Astrocyte (in vitro differentiated cells and primary cell): Measurements from ENCODE around the gene BEND5. TPM values are rescaled to one million over a fixed set of nuclear protein-coding genes. Genes with fewer than 3 reads are reported as not detected.

Source experiments
- DNase-seq: peaks from one replicate; pipeline ENCODE4 v3.0.0-alpha.2; 2010; ENCODE audit warnings: low read depth
- FAIRE-seq: peaks from 2 replicates; lab custom pipeline; 2011; peaks lifted over from hg19 to GRCh38; lab: Jason Lieb, UNC
- H2AFZ ChIP-seq: 2 replicates; pipeline ENCODE4 v1.6.0; 2012; ENCODE audit warnings: low read depth, low read length, inconsistent platforms
- H3K27ac ChIP-seq: 2 replicates; pipeline ENCODE4 v1.5.1; 2011; ENCODE audit warnings: low read depth, low read length, inconsistent platforms
- H3K27me3 ChIP-seq: 2 replicates; pipeline ENCODE4 v1.6.0; 2011; ENCODE audit warnings: low read length, inconsistent platforms; ENCODE audit not compliant: insufficient read depth
- H3K36me3 ChIP-seq: 2 replicates; pipeline ENCODE4 v1.5.1; 2011; ENCODE audit warnings: low read length, inconsistent platforms; ENCODE audit not compliant: insufficient read depth
- H3K4me1 ChIP-seq: 2 replicates; pipeline ENCODE4 v1.5.1; 2011; ENCODE audit warnings: low read length, inconsistent platforms; ENCODE audit not compliant: insufficient read depth
- H3K4me2 ChIP-seq: 2 replicates; pipeline ENCODE4 v1.6.0; 2012; ENCODE audit warnings: low read length, inconsistent platforms
- H3K4me3 ChIP-seq: 2 replicates; pipeline ENCODE4 v1.5.1; 2011; ENCODE audit warnings: low read depth, mild to moderate bottlenecking, low read length, inconsistent platforms; ENCODE audit not compliant: insufficient read depth
- H3K79me2 ChIP-seq: 2 replicates; pipeline ENCODE4 v1.6.0; 2012; ENCODE audit warnings: mild to moderate bottlenecking, low read length, inconsistent platforms; ENCODE audit not compliant: insufficient read depth
- H3K9ac ChIP-seq: 2 replicates; pipeline ENCODE4 v1.6.0; 2012; ENCODE audit warnings: mild to moderate bottlenecking, low read length, inconsistent platforms
- H3K9me3 ChIP-seq: 2 replicates; pipeline ENCODE4 v1.5.1; 2012; ENCODE audit warnings: low read depth, mild to moderate bottlenecking, low read length, inconsistent platforms; ENCODE audit not compliant: insufficient read depth
- H4K20me1 ChIP-seq: 2 replicates; pipeline ENCODE4 v1.6.0; 2012; ENCODE audit warnings: low read length, inconsistent platforms; ENCODE audit not compliant: insufficient read depth
- H3K27ac Mint-ChIP-seq: one replicate; pipeline ENCODE4 v1.8.0; 2021; ENCODE audit warnings: mild to moderate bottlenecking, mixed read lengths; ENCODE audit not compliant: unreplicated experiment
- H3K27me3 Mint-ChIP-seq: one replicate; pipeline ENCODE4 v1.8.0; 2021; ENCODE audit warnings: low read depth, mixed read lengths; ENCODE audit not compliant: unreplicated experiment
- H3K36me3 Mint-ChIP-seq: one replicate; pipeline ENCODE4 v1.8.0; 2021; ENCODE audit warnings: low read depth, mixed read lengths; ENCODE audit not compliant: unreplicated experiment
- H3K4me1 Mint-ChIP-seq: one replicate; pipeline ENCODE4 v1.8.0; 2021; ENCODE audit warnings: low read depth, mixed read lengths; ENCODE audit not compliant: unreplicated experiment
- H3K4me3 Mint-ChIP-seq: one replicate; pipeline ENCODE4 v1.8.0; 2021; ENCODE audit warnings: mild to moderate bottlenecking, moderate library complexity, mixed read lengths; ENCODE audit not compliant: unreplicated experiment
- H3K9me3 Mint-ChIP-seq: one replicate; pipeline ENCODE4 v1.8.0; 2021; ENCODE audit warnings: mild to moderate bottlenecking, mixed read lengths; ENCODE audit not compliant: unreplicated experiment
- EZH2 ChIP-seq: IDR thresholded peaks from 2 replicates; pipeline ENCODE4 v1.6.1; 2012; ENCODE audit warnings: mild to moderate bottlenecking, low read length, inconsistent platforms; ENCODE audit not compliant: insufficient read depth
- total RNA-seq: library from RNA; stranded (reverse); gene quantifications from 2 replicates; pipeline ENCODE4 v1.2.1, GENCODE V29; 2021
- TF ChIP-seq, protein P1 (sequence below): IDR thresholded peaks from 2 replicates; pipeline ENCODE4 v1.5.1; 2011; ENCODE audit warnings: low read depth, mild to moderate bottlenecking, inconsistent platforms, low read length, moderate library complexity; ENCODE audit not compliant: insufficient read depth

Gene BEND5
- total RNA-seq, 1 donor from 2014 or later, result 1.4 TPM

DNA sequence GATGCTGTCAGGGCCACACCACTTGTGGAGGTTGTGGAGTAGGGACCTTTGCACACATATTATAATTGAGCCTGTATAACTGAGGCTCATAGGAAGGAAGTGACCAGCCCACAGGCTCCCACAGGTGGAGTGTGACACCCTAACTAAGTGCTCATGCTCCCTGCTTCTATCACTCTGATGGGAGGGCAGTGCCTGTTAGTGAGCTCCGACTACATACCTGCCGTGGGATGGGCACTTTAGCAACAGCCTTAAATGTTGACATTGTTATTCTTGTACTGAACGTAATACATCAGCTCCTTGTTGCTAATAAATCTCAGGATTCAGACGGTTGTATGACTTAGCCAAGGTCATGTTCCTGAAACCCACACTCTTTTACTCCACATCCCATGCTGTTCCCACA, 58.0 kb downstream of the BEND5 start:
- no peak overlapping the region for H3K27ac ChIP-seq
- H3K79me2 ChIP-seq, result no peaks in the 10 kb centered on the region
- H3K27me3 Mint-ChIP-seq, result peaks cover 2% of the 10 kb centered on the region
- no peaks in the 10 kb centered on the region for H3K27me3 ChIP-seq
- H3K4me3 Mint-ChIP-seq, result no peak overlapping the region
- no peak overlapping the region for H3K27ac Mint-ChIP-seq
- no peaks in the 10 kb centered on the region for H3K9me3 Mint-ChIP-seq
- H3K9me3 ChIP-seq, result no peaks in the 10 kb centered on the region
- H3K9ac ChIP-seq, result no peak overlapping the region
- DNase-seq (no peak), FAIRE-seq (no peak)
- no peaks in the 10 kb centered on the region for H3K36me3 Mint-ChIP-seq
- no peak overlapping the region for H2AFZ ChIP-seq
- no peaks in the 10 kb centered on the region for H3K4me1 ChIP-seq
- TF ChIP-seq, protein P1, sequence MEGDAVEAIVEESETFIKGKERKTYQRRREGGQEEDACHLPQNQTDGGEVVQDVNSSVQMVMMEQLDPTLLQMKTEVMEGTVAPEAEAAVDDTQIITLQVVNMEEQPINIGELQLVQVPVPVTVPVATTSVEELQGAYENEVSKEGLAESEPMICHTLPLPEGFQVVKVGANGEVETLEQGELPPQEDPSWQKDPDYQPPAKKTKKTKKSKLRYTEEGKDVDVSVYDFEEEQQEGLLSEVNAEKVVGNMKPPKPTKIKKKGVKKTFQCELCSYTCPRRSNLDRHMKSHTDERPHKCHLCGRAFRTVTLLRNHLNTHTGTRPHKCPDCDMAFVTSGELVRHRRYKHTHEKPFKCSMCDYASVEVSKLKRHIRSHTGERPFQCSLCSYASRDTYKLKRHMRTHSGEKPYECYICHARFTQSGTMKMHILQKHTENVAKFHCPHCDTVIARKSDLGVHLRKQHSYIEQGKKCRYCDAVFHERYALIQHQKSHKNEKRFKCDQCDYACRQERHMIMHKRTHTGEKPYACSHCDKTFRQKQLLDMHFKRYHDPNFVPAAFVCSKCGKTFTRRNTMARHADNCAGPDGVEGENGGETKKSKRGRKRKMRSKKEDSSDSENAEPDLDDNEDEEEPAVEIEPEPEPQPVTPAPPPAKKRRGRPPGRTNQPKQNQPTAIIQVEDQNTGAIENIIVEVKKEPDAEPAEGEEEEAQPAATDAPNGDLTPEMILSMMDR, result no peak
- TF ChIP-seq EZH2, result no peak
- H3K4me3 ChIP-seq, result no peak overlapping the region
- no peaks in the 10 kb centered on the region for H3K36me3 ChIP-seq
- no peaks in the 10 kb centered on the region for H3K4me1 Mint-ChIP-seq
- no peaks in the 10 kb centered on the region for H4K20me1 ChIP-seq
- no peak overlapping the region for H3K4me2 ChIP-seq

DNA sequence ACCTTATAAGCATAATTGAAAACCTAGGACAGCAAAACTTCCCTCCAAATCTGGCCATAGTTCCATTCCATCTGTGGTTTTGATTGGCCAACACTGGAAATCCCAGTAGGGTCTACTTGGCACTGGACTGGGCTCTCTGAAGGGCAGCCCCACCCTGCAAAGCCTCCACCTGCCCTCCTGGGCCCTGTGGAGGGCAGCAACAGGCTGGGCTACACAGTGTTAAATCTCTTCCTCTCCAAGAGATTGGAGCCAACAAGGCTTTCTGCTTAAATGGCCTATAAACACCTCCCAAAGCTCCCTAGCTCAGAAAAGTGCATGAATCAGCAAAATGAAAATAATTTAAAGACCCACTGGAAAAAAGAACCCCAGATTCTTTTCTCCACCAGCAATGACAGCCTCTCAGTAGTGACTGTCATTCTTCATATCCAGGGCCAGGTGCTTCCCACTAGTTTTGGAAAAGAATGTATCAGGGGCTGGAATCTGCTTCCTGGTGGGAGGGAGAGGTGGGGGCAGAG, 58.5 kb downstream of the BEND5 start:
- Histone ChIP-seq H3K27me3 (no peaks in the 10 kb centered on the region), H3K4me2 (no peak overlapping the region), H3K27ac (no peak overlapping the region), H2AFZ (no peak overlapping the region), H3K9me3 (no peaks in the 10 kb centered on the region), H3K79me2 (no peaks in the 10 kb centered on the region), H3K36me3 (no peaks in the 10 kb centered on the region), H3K4me3 (no peak overlapping the region), H4K20me1 (no peaks in the 10 kb centered on the region), H3K9ac (no peak overlapping the region), H3K4me1 (no peaks in the 10 kb centered on the region)
- Mint-ChIP-seq H3K4me3 (no peak overlapping the region), H3K4me1 (no peaks in the 10 kb centered on the region), H3K9me3 (no peaks in the 10 kb centered on the region), H3K27me3 (peaks cover 2% of the 10 kb centered on the region), H3K36me3 (no peaks in the 10 kb centered on the region), H3K27ac (no peak overlapping the region)
- TF ChIP-seq, protein P1, result no peak
- no peak for TF ChIP-seq EZH2
- FAIRE-seq, result no peak
- DNase-seq, result no peak

DNA sequence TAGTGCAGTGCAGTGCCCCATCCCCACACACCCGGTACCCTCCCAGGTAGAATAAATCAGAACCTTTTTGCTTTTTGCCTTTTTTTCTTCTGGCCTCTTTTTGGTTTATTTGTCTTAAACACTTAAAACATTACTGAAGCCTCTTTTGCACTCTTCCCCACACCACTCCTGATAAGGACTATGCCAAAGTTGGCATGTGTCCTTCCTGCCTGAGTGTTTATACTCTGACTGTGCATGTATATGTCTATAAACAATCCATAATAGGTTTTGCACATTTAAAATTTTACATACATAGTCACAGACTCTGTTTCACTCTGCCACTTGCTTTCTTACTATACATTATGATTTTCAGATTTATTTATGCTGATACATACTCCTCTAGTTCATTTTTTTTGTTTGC, 59.6 kb downstream of the BEND5 start:
- Histone ChIP-seq H3K9ac (no peak overlapping the region), H3K36me3 (no peaks in the 10 kb centered on the region), H3K27ac (no peak overlapping the region), H3K27me3 (no peaks in the 10 kb centered on the region), H2AFZ (no peak overlapping the region), H3K9me3 (no peaks in the 10 kb centered on the region), H4K20me1 (no peaks in the 10 kb centered on the region), H3K79me2 (no peaks in the 10 kb centered on the region), H3K4me2 (no peak overlapping the region), H3K4me3 (no peak overlapping the region), H3K4me1 (no peaks in the 10 kb centered on the region)
- no peak overlapping the region for H3K4me3 Mint-ChIP-seq
- H3K27ac Mint-ChIP-seq, result no peak overlapping the region
- no peak for DNase-seq
- no peak for FAIRE-seq
- no peak for TF ChIP-seq EZH2
- TF ChIP-seq, protein P1, result no peak
- H3K27me3 Mint-ChIP-seq, result peaks cover 9% of the 10 kb centered on the region
- H3K36me3 Mint-ChIP-seq, result no peaks in the 10 kb centered on the region
- no peaks in the 10 kb centered on the region for H3K9me3 Mint-ChIP-seq
- H3K4me1 Mint-ChIP-seq, result no peaks in the 10 kb centered on the region
